Left kidney (tissue), 2 donors: Measurements from ENCODE around the gene TBC1D9. TPM values are rescaled to one million over a fixed set of nuclear protein-coding genes. Genes with fewer than 3 reads are reported as not detected.

Experiments used
- DNase-seq: peaks from one replicate; pipeline ENCODE4 v3.0.0-alpha.2; 2013
- polyA plus RNA-seq: library from polyadenylated mRNA; unstranded; fragments of 120-200 nt; gene quantifications from one replicate; pipeline ENCODE4 v1.2.1, GENCODE V29; 2013; ENCODE audit not compliant: insufficient read length

TBC1D9 gene
- polyA plus RNA-seq, 1 donor: 62.1 TPM

- no peak for DNase-seq
Observed at GRCh38 chr4:140724760-140725159, 31.4 kb downstream of the TBC1D9 start.

- DNase-seq: no peak
Observed at GRCh38 chr4:140720387-140721304, 35.5 kb downstream of the TBC1D9 start.

GRCh38 chr4:140719686-140720085 lies 36.5 kb downstream of the TBC1D9 start:
- DNase-seq: no peak

GRCh38 chr4:140719022-140719421 lies 37.2 kb downstream of the TBC1D9 start:
- no peak for DNase-seq

- DNase-seq: no peak
Observed at GRCh38 chr4:140718241-140718952, 37.8 kb downstream of the TBC1D9 start.

GRCh38 chr4:140717313-140717712 lies 38.9 kb downstream of the TBC1D9 start:
- DNase-seq: no peak

- no peak for DNase-seq
Observed at GRCh38 chr4:140715119-140715518, 41.1 kb downstream of the TBC1D9 start.

- DNase-seq: no peak
Observed at GRCh38 chr4:140711910-140712309, 44.3 kb downstream of the TBC1D9 start.

GRCh38 chr4:140710908-140711622 lies 45.1 kb downstream of the TBC1D9 start:
- DNase-seq: no peak

GRCh38 chr4:140707325-140707724 lies 48.9 kb downstream of the TBC1D9 start:
- DNase-seq: no peak

- DNase-seq: no peak
Observed at GRCh38 chr4:140706665-140707064, 49.5 kb downstream of the TBC1D9 start.

GRCh38 chr4:140706276-140706625 lies 49.9 kb downstream of the TBC1D9 start:
- DNase-seq: no peak

- no peak for DNase-seq
Observed at GRCh38 chr4:140705625-140706275, 50.4 kb downstream of the TBC1D9 start.

GRCh38 chr4:140704964-140705363 lies 51.2 kb downstream of the TBC1D9 start:
- no peak for DNase-seq

- no peak for DNase-seq
Observed at GRCh38 chr4:140704392-140704960, 51.7 kb downstream of the TBC1D9 start.

GRCh38 chr4:140703463-140703862 lies 52.7 kb downstream of the TBC1D9 start:
- DNase-seq: no peak

GRCh38 chr4:140702096-140702757 lies 54.0 kb downstream of the TBC1D9 start:
- no peak for DNase-seq

GRCh38 chr4:140701071-140701470 lies 55.1 kb downstream of the TBC1D9 start:
- DNase-seq: no peak

- DNase-seq: no peak
Observed at GRCh38 chr4:140697709-140698560, 58.2 kb downstream of the TBC1D9 start.

GRCh38 chr4:140695483-140695882 lies 60.7 kb downstream of the TBC1D9 start:
- no peak for DNase-seq
